GM03348 (cell line): Measurements from ENCODE around the gene MRTFB.

Source experiments
- DNase-seq: peaks from one replicate; pipeline ENCODE4 v3.0.0; 2012; ENCODE audit warnings: low spot score

MRTFB gene

DNA sequence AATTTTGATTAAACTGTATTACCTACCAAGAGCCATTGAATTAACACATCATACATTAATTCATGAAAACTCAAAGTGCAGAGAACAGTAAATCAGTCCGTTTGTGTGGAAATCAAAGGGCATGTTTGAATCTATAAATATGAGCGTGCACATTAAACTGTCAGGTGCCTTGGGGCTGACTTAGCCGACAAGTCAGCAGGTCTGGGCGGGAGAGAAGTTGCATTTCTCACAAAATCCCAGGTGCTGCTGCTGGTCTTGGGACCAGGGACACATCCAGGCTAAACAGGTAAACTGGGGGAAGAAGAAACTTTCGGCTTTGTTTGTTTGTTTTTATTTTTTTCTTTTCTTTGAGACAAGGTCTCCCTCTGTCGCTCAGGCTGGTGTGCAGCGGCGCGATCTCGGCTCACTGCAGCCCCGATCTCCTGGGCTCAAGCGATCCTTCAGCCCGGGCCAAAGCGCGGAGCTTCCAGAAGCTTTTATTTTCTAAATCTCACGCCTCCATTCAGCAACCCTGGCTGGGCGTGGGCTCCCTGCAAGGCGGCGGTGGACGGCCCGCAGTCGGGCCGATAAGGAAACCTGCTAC, 213.9 kb downstream of the MRTFB start:
- no peak for DNase-seq

DNA sequence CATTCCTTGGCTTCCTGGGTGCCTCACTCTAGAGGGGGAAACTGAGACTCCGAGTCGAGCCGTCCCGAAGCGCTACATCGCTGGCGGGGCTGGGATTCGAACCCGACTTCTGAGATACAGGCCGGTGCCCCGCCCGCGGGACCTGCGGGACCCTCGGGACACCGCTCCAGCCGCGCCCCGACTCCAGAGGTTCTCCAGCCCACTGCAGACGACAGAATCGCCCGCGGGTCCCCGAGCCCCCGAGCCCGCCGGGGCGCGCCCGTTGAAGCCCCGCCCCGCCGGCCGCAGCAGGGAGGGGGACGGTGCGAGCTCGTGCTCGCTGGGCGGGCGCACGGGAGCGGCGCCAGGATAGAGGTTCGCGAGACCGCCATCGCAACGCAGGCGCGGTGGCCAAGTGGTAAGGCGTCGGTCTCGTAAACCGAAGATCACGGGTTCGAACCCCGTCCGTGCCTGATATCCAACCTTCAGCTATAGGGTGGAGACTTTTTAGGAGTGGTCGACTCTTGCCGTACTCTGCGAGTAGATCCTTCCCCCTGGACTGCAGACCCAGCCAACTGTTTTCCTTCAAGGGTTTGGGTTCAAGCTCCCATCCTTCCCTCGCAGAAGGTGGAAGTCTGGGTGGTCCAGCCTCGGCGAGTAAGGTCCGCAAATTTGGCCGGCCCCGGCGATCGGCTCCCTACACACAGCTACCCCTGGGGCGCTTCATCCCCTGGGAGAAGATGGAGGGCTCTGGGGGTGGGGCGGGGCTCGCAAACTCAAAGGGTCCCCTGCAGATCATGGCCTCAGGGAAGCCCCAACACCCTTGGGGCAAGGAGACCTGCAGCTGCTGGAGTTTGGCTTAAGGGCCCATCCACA, 214.6 kb downstream of the MRTFB start:
- DNase-seq, result peak; percentile 93

DNA sequence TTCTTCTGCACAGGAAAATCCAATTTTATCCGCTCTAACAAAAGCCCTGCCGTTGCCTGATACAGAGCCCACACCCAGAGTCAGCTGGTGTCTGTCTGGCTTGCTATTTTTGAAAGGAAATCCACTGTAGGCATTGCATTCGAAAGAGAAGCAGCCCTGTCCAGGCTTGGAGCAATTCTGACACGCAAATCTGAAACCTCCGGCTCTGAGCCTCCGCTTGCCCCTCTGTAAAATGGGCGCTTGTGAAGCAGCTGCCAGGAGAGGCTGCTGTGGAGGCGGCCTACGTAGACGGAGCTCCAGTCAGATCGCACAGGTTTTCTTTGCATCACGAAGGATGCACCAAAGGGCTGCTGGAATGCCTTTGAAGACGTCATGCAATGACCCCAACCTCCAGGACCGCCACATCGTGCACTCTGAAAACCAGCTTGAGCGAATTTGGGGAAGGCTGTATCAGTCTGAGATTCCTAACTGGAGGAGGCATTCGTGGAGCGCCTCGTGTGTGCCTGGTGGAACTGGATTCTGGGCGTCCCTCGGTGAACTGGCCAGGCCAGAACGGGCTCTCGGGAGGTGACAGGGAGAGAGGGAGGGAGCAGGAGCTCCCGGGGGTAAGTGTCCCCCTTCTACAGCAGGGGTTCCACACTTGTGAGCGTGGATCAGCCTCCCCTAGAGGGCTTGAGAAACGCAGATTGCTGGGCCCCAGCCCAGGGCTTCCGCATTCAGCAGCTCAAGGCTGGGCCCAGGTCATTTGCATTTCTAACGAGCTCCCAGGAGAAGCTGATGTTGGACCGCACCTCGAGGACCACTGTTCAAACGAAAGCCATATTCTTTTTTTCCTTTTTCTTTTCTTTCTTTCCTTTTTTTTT, 215.5 kb downstream of the MRTFB start:
- DNase-seq, result no peak

DNA sequence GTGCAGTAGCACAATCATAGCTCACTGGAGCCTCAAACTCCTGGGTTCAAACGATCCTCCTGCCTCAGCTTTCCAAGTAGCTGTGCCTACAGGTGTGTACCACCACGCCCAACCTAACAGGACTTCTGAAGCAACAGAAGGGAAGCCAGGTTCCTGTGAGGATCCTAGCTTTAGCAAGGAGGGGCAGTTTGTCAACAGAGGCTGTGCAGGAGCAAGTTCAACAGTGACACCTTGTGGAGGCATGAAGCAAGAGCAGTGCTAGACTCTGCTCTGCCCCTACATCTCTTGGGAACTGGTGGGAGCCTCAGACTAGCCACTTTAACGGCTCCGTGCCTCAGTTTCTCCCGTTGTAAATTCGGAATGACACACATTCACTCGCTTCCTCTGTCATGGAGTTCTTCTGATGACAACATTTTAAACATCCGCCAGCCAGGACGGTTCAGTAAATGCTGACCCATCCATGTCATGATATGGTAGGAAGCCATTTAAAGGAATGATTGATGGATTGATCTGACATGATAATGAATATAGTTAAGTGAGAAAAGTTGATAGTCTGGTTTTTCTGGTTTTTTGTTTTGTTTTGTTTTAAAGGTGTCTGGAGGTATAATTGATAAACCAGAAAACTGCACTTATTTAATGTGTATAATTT, 218.7 kb downstream of the MRTFB start:
- DNase-seq, result no peak

DNA sequence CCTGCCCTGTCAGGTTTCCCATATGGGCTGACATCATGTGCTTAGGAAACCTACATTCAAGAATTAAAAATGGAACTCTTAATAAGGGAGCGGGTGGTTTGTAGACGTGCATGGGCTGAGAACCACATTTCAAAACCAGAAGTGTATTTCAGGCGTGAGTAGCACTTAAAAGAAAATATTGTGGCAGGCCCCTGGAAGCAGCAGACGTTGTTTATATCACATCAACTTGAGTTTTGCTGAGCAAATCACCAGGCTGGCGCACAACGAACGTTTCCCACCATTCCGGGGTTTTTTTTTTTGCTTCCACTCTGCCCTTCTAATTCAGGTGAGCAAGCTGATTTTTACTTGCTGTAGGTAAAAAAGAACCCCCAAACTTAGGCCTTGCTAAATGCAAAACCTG, 220.2 kb downstream of the MRTFB start:
- DNase-seq, result no peak

DNA sequence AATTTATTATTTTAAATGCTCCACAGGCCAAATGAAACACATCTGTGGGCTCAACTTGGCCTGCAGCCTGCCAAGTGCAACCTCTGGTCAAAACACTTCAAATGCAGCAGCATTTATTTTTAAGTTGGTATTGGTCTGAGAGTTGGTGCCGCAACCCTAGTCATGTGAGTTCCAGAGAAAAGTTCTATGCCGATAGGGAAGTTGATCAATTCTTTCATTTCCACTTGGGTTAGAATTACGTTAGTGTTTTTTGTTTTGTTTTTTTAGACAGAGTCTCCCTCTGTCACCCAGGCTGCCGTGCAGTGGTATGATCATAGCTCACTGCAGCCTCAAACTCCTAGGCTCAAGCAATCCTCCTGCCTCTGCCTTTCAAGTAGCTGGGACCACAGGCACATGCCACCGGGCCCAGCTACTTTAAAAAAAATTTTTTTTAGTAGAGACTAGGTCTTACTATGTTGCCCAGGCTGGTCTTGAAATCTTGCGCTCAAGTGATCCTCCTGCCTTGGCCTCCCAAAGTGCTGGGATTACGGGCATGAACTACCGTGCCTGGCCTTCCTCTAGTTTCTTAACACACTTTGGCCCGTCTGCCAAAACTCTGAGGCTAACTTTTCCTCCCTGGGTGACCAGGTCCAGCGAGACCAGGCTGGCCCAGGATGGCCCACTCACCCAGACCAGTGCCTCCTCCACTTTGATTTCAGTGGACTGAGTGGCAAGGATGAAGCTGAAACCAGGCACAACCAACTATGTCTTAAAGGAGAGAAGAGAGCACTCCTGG, 221.1 kb downstream of the MRTFB start:
- DNase-seq, result no peak

DNA sequence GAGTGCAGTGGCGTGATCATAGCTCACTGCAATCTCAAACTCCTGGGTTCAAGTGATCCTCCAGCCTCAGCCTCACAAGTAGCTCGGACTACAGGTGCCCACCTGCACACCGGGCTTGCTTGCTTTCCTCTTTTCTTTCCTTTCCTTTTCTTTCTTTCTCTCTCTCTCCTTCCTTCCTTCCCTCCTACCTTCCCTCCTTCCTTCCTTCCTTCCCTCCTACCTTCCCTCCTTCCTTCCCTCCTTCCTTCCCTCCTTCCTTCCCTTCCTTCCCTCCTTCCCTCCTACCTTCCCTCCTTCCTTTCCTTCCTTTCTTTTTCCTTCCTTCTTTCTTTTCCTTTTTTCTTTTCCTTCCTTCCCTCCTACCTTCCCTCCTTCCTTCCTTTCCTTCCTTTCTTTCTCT, 225.5 kb downstream of the MRTFB start:
- DNase-seq, result no peak

DNA sequence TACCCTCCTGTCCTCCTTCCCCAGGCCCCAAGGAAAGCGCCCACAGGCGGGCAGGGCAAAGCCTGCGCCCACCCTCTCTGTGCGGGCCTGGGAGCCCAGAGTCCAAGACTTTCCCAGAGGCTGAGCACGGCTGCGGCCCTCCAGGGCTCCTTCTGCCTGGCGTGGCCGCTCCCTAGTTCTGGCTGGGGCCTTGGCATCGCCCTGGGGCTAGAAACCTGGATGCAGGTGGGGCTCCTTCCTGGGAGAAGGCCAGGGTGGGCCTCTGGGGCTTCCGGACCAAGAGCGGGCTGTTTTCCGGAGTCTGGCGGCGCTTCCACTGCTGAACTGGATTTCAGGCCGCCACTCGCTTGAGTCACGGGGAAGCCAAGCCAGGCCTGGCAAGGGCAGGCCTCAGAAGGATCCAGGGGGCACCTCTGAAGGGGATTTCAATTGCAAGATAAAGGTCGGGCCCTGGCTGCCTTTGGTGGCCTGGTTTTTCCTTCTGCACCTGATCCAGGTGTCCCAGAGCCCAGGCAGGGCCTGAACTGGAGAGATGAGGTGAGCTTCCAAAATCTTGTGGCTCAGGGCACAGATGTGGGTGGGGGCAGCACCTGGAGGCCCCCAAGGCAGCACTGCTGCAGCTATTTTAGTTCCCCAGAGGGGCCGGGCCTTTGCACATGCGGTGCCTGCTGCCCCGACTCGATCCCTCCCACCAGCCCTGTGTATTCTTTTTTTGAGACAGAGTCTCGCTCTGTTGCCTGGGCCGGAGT, 227.4 kb downstream of the MRTFB start:
- DNase-seq, result no peak

DNA sequence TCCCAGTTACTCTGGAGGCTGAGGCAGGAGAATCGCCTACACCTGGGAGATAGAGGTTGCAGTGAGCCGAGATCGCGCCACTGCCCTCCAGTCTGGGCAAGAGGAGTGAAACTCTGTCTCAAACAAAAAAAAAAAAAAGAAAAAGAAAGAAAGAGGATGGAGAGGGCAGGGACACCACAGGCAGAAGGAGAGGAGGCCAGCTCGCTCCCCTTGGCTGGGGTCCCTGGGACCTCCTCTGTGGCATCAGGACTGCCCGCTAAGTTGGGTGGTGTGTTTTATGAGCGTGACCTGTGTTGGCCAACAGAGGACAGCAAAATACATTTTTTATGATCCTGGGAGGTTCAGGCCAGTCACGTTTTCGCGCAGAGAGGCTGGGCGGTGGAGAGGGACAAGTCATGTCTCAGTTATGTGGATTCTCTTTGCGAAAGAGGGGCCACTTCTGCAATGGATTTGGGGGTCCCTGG, 229.6 kb downstream of the MRTFB start:
- peak; percentile 82 for DNase-seq

DNA sequence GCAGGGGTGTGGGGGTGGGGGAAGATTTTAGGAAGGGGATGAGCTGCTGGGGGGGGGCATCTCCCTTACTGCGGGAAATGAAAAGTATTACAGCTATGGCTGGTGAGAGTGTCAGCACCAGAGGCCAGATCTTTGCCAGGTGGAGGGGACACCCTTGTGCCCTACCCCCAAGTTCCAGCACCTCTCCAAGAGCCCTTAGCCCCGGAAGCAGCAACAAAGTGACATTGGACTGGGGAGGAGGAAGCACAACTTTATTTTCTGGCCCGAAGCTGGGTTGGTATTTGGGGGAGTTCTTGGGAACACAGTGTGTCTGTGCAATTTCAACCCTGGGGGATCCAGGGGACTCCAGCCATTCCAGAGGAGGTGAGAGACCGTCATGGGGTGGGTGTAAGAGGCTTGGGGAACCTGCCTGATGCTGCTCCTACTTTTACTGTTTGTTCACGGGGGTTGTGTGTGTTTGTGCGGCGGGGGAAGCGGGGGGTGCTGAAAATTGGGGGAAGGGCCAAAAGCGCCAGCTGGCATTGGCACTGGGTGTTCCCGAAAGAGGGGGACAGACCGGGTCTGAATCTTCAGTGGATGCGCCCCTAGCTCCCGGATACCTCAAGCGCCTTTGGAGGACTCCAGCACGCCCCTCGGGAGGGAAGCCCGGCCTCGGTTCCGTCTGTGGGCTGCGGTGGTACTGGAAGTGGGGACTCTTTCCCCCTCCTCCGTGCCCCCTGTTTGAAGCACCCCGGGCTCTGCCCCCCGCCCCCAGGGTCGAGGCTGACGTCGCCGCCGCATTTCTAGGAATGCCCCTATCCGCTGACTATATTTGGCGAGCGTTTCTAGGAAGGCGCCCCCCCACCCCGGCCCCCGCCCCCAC, 230.3 kb downstream of the MRTFB start:
- peak; percentile 49 for DNase-seq

DNA sequence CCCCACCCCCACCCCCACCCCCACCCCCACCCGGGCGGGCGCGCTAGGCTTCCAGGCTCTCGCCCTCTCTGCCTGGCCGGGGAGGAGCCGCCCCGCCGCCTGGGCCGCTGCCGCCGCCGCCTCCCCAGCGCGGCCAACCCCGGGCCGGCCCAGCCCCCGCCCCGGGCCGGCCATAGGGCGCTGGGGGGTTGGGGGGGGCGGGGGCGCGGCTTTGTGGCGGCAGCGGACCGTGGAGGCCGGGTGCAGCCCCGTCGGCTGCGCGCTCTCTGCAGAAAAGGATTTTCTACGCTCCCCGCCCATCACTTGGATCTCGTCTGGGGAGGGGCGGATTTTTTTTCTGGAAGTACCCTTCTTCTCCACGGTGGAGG, 230.9 kb downstream of the MRTFB start:
- peak; percentile 96 for DNase-seq

DNA sequence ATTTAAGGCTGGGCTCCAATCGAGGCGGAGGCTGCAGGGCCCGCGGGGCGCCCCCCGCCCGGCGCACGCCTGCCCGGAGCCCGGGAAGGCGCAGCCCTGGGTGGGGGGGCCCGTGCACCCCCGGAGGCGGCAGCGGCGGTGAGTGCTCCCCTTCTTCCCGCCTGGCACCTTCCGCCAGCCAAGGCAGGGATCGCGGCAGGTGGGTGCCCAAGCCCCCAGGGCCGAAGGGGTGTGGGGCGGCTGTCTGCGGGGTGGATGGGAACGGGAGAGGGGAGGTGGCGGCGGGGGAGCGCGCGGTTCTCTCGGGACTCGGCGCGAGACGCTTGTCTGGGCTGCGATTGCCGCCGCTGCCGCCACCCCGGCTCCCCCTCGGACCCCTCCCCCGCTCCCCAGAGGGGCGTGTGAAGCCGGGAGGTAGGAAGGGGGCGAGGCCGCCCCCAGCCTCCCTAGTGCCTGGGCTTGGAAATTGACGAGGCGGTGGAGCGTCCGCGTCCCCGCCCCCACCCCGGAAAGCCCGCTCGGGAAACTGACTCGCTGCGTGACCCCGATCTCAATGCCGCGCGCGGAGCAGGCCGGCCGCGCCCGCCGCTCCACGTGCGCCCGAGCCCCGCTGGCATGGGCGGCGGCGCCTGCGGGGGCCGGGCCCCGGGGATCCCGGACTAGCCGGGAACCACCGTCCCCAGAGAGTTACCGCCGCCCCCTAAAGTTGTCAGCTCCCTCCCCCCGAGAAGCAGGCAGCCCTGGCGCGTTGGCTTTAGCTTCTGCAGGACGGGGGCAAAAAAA, 231.5 kb downstream of the MRTFB start:
- peak; percentile 64 for DNase-seq

DNA sequence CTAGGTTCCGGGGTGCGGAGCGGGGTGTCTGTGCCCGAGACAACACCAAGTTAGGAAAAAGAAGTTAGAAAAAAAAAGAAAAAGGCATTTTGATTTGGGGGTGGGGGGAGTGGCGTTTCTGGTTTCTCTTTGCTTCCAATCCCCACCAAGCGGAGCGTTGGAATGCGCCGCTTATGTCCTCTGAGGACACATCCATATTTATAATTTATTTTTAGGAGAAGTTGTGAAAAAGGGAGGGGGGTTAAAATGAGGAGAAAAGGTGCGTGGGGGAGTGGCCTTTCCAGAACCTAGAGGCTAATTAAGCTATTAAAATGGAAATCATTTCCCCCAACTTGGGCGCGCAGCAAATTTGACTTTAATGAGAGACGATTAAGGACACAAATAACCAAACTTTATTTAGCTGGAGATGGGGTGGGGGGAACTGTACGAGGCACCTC, 232.1 kb downstream of the MRTFB start:
- DNase-seq, result peak; percentile 47

DNA sequence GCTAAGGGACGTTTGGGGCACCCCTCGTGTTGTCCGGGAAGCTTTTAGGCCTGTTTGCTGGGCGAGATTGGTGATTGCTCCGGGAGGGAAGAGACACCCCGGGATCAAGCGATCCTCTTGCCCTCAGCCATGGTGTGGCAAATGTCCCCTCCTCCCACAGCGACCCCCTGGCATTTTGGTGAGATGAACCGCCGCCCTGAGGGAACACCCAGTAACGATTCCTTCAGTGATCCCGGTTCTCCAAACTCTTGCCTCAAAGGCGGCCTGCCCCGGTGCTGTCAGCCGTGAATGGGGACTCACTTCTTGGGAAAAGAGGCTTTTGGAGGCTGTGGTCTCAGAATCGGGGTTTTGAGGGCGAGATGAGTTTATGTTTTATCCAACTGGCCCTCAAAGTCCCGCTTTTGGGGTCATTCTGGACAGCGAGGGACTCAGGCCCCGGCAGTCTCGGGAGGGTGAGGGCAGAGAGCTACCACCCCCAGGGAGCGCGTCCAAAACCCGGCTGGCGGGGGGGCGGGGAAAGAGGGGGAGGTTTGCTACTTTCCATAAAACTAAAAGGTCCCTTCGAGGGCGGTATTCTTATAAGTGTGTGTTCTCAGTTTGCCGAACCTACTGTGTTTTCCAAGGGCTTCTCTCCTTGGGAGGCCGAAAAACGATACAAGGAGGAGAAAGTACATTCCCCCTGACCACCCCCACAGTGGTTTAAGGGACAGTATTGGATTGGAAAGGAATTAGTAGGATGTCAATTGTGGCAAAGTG, 232.7 kb downstream of the MRTFB start:
- DNase-seq, result peak; percentile 58

DNA sequence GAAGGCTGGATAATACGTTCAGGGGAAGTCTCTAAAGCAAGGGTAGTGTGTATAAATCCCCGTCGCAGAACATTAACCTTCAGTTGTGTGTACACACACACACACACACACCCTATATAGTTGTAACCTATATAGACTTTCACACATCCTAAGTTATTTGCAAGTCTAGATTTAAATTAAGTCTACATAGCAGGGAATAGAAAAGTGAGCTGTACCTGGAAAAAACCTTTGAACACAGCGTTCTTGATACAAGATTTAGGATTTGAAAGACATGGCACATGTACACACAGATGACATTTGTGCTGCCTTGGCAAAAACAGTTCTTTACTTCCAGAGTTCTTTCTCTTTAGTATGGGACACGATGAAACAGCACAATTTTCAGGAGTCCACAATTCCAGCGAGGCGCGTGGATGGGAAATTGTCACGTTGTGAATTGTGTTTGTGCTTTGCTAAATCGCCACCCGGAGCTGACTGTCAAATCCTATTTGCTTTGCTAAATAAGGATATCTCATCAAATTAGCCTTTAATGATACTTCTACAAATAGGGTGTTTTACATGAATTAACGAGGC, 233.9 kb downstream of the MRTFB start:
- DNase-seq, result no peak

DNA sequence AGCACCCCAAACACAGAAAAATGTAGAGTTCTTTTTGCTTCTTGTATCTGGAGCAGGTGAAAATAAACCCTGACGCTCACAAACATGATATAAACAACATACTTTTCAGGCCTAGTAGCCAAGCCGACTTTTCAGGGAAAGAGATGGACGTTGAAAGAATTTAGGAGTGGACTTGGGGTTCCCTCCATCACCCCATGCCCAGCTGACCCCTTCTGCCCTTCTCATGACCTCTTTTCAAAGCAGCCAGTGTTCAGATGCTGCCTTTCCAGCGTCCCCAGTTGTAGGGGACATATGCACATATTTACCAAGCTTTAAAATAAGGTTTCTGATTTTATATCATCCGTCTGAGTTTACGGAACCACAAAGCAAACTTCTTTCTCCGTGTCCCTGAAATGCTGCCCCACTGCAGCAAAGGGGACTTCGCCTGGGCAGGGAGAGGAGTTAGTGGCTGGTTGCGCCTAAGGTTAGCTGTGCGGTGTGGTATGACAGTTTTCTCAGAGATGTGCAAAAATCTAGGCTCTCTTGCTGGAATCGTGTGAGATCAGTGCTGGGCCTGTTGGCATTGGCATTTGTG, 235.5 kb downstream of the MRTFB start:
- no peak for DNase-seq

DNA sequence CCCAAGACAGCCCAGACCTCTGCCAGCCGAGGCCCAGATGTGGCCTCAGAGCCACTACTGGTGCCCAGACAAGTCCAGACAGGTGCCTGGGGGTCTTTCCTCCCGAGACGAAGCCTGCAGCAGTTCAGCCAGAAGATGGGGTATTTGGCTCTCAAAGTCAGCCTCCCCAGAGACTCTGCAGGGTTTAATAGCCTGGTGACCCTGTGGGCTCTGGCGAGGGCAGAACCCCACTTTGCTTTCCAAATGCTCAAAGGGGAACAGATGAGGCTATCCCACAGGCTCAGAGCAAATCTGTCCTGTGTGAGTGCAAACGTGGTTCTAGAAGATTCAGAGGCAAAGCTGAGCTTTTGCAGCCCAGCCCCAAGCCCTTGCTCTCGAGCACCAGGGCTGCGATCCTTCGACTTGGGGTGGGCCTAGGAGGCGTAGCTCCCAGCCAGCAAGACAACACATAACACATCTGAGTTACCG, 236.0 kb downstream of the MRTFB start:
- no peak for DNase-seq
